Anterior cingulate cortex (tissue), 58 donors: ENCODE measurements around the gene TICAM2.

Source experiments
- DNase-seq, 58 donors: peaks; one replicate each; lab custom pipeline; 2025; lab: John Stamatoyannopoulos, UW

Gene TICAM2

GRCh38 chr5:115611873-115612272 is 9.6 kb upstream of the TICAM2 start:
- DNase-seq = no peak

- no peak for DNase-seq
Observed at GRCh38 chr5:115607935-115608334, 5.7 kb upstream of the TICAM2 start.

GRCh38 chr5:115605436-115605835 is 3.2 kb upstream of the TICAM2 start:
- DNase-seq = no peak

- DNase-seq = peak in 2 of 58 donors; percentile 50 to 57
Observed at GRCh38 chr5:115602591-115603125, 379 bp upstream of the TICAM2 start.

- no peak for DNase-seq
Observed at GRCh38 chr5:115600766-115601165, 1.5 kb downstream of the TICAM2 start.

- DNase-seq = no peak
Observed at GRCh38 chr5:115599924-115600323, 2.4 kb downstream of the TICAM2 start.

GRCh38 chr5:115599502-115599901 is 2.8 kb downstream of the TICAM2 start:
- peak in 29 of 58 donors; percentile 5 to 52 (median 17) for DNase-seq

GRCh38 chr5:115594128-115595047 is 7.9 kb downstream of the TICAM2 start:
- DNase-seq = no peak

GRCh38 chr5:115589043-115589442 is 13.2 kb downstream of the TICAM2 start:
- no peak for DNase-seq

- no peak for DNase-seq
Observed at GRCh38 chr5:115588640-115589039, 13.6 kb downstream of the TICAM2 start.

- peak in 2 of 58 donors; percentile 12 to 22 for DNase-seq
Observed at GRCh38 chr5:115586525-115587146, 15.6 kb downstream of the TICAM2 start.

- DNase-seq = no peak
Observed at GRCh38 chr5:115585265-115585664, 17.0 kb downstream of the TICAM2 start.

- DNase-seq = no peak
Observed at GRCh38 chr5:115584501-115584900, 17.8 kb downstream of the TICAM2 start.

- DNase-seq = no peak
Observed at GRCh38 chr5:115583474-115583873, 18.8 kb downstream of the TICAM2 start.

- DNase-seq = no peak
Observed at GRCh38 chr5:115580941-115581340, 21.3 kb downstream of the TICAM2 start.

GRCh38 chr5:115579747-115580173 is 22.5 kb downstream of the TICAM2 start:
- no peak for DNase-seq

- peak in 8 of 58 donors; percentile 5 to 53 (median 22) for DNase-seq
Observed at GRCh38 chr5:115579216-115579615, 23.1 kb downstream of the TICAM2 start.

GRCh38 chr5:115578657-115579056 is 23.6 kb downstream of the TICAM2 start:
- no peak for DNase-seq

- no peak for DNase-seq
Observed at GRCh38 chr5:115577741-115578140, 24.5 kb downstream of the TICAM2 start.

GRCh38 chr5:115577329-115577728 is 24.9 kb downstream of the TICAM2 start:
- no peak for DNase-seq
